Activated T-helper 9 cell treated with anti-CD3 and anti-CD28 coated beads, Interleukin-2, amount 50 U/mL, for 16 hours (primary cell): Measurements from ENCODE around the gene DOCK3.

Experiments
- DNase-seq: peaks from one replicate; pipeline ENCODE4 v3.0.0-alpha.2; 2020; ENCODE audit warnings: low read depth

The DOCK3 gene

GRCh38 chr3:51408813-51409212 lies 734.1 kb downstream of the DOCK3 start:
- no peak for DNase-seq

GRCh38 chr3:51422211-51422610 lies 747.5 kb downstream of the DOCK3 start:
- no peak for DNase-seq

- DNase-seq: no peak
Measured at GRCh38 chr3:51426921-51427320, 752.2 kb downstream of the DOCK3 start.

GRCh38 chr3:51429138-51429537 lies 754.4 kb downstream of the DOCK3 start:
- no peak for DNase-seq
